AG10803 (cell line): ENCODE measurements around the gene UQCRFS1.
"Not testable (repeated sequence)": the region's sequence is repeated elsewhere in the genome, so short reads cannot be mapped to it uniquely, and the experiment has no call there.

Source experiments
- DNase-seq: peaks from one replicate; pipeline ENCODE4 v3.0.0; 2010; ENCODE audit warnings: low read depth
- H3K4me3 ChIP-seq: 2 replicates; pipeline ENCODE4 v1.5.1; 2011; ENCODE audit warnings: mild to moderate bottlenecking, low read length, control low read depth
- TF ChIP-seq, protein P1 (sequence below): conservative IDR thresholded peaks from 2 replicates; pipeline ENCODE4 v1.5.1; 2011; ENCODE audit warnings: mild to moderate bottlenecking, low read length, control low read depth, inconsistent platforms

Gene UQCRFS1

DNA sequence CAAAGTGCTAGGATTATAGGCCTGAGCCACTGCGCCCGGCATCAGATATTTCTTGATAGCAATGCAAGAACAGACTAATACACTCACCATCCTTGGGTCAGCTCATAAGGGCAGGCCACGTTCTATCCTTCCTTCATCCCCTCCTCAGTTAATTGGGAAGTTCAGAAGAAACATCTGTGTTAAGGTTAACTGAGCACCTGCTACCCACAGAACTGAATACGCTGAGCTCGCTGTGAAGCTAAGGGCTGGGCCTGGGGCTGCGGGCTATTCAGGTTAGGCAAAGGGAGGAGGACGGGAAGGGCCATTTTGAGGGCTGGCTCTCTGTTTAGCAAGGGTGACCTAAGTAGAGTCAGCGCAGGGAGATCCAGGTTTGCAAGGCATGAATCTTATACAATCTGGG lies 43.0 kb upstream of the UQCRFS1 start:
- TF ChIP-seq, protein P1, sequence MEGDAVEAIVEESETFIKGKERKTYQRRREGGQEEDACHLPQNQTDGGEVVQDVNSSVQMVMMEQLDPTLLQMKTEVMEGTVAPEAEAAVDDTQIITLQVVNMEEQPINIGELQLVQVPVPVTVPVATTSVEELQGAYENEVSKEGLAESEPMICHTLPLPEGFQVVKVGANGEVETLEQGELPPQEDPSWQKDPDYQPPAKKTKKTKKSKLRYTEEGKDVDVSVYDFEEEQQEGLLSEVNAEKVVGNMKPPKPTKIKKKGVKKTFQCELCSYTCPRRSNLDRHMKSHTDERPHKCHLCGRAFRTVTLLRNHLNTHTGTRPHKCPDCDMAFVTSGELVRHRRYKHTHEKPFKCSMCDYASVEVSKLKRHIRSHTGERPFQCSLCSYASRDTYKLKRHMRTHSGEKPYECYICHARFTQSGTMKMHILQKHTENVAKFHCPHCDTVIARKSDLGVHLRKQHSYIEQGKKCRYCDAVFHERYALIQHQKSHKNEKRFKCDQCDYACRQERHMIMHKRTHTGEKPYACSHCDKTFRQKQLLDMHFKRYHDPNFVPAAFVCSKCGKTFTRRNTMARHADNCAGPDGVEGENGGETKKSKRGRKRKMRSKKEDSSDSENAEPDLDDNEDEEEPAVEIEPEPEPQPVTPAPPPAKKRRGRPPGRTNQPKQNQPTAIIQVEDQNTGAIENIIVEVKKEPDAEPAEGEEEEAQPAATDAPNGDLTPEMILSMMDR: no peak
- no peak overlapping the region for H3K4me3 ChIP-seq
- DNase-seq: no peak

DNA sequence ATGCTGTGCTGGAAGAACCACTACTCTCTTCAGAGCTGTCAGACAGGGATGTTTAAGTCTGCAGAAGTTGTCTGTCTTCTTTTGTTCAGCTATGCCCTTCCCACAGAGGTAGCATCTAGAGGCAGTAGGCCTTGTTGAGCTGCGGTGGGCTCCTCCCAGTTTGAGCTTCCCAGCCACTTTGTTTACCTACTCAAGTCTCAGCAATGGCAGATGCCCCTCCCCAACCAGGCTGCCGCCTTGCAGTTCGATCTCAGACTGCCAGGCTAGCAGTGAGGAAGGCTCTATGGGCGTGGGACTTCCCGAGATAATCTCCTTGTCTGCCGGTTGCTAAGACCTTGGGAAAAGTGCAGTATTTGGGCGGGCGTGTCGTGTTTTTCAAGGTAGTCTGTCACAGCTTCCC lies 42.1 kb upstream of the UQCRFS1 start:
- TF ChIP-seq, protein P1: no peak
- no peak for DNase-seq
- no peak overlapping the region for H3K4me3 ChIP-seq

DNA sequence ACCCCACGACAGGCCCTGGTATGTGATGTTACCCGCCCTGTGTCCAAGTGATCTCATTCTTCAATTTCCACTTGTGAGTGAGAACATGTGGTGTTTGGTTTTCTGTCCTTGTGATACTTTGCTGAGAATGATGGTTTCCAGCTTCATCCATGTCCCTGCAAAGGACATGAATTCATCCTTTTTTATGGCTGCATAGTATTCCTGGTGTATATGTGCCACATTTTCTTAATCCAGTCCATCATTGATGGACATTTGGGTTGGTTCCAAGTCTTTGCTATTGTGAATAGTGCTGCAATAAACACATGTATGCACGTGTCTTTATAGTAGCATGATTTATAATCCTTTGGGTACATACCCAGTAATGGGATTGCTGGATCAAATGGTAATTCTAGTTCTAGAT lies 36.8 kb upstream of the UQCRFS1 start:
- H3K4me3 ChIP-seq, DNase-seq: not testable (repeated sequence)

DNA sequence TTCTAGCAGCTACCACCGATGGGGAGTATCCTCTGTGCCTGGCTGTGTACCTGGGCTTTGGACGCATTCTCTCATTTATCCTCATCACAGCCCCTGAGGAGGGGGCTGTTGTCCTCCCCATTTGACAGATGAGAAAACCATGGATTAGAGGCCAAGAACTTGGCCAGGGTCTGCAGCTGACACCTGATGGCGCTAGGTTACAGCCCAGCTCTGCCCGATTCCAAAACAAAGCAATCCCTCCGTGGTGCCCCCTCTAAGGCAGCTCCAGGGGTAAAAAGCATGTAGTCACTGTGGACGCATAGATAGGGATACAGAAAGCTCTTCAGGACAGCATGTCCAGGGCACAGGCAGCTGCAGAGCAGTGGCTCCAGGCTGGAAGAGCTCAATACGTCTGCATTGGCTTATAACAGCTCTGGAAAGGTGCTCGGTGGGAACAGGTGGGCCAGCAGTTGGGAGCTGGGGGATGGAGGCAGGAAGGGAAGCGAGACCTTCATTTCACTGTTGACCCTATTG lies 35.4 kb upstream of the UQCRFS1 start:
- TF ChIP-seq, protein P1: no peak
- no peak for DNase-seq
- no peak overlapping the region for H3K4me3 ChIP-seq

DNA sequence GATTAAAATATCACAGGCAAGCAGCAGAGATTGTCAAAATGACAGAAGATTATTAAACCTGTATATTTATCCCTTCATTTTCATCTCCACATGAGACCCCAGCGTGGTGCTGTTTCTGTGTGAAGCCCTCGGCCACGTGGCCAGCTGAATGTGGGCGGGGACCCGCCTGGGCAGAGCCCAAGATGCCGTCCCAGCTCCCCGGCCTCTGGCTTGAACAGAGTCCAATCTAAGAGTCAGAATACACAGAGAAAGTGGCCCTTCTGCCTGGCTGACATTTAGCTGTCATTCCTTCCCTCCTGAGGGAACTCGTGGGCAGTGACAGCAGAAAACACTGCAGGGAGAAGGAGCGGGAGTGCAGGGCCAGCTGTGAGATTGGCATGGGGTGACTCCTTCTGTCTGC lies 34.9 kb upstream of the UQCRFS1 start:
- TF ChIP-seq, protein P1: no peak
- no peak for DNase-seq
- H3K4me3 ChIP-seq: no peak overlapping the region

DNA sequence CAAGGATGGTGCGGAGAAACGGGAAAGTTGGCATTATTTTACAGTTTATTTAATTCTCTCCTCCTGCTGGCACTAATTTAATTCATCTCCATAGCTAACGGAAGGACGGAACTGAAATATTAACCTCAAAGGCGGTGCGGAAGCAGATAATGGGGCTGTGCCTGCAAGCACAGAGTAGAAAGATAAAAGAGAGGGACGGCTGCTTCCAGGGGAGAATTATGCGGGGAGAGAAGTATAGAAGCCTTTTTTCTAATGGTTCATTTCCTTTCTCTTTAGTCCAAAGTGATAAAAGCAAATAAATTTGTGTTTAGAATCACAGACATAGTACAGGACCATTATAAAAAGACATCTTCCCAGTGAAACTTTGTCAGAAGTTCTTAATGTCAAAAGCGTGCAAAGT lies 34.5 kb upstream of the UQCRFS1 start:
- TF ChIP-seq, protein P1: no peak
- no peak for DNase-seq
- no peak overlapping the region for H3K4me3 ChIP-seq

DNA sequence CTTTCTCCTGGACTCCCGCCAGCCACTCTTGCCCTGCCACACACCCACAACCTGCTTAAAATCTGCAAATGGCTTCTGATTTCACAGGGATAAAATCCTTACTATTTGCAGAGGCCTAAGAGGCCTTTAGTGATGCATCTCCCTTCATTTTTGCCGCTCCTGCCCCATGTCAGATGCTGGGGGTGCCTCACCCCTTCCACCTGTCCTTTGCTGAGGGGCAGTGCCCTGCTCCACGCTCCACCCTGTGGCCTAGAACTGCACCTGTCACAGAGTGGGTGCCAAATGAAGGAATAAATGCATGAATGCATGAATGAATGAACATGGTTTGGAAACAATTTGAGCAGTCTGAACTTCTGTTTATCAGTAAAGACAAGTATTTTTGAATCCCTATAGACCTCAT lies 34.1 kb upstream of the UQCRFS1 start:
- H3K4me3 ChIP-seq: no peak overlapping the region
- TF ChIP-seq, protein P1: no peak
- no peak for DNase-seq

DNA sequence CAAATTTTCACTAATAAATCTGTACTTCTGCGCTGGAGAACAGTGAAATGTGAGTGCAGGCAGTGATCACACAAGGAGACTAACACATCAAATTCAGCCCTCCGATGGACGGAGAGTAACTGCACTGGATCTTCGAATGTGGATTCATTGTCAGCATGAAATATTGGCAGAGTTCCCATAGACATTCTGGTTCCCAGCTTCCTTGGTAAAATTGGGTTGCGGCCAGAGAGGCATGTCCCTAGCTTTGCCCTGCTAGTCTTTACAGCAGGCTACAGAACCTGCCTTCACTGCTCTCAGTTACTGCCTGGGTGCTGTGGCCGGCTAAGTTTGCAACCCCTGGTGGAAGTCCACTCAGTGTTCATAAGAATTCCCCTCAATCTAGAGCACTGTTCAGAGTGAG lies 32.3 kb upstream of the UQCRFS1 start:
- peak; percentile 2 for DNase-seq
- no peak overlapping the region for H3K4me3 ChIP-seq
- TF ChIP-seq, protein P1: no peak
